Neutrophil (primary cell): ENCODE measurements around the gene LRRIQ1.

Experiments used
- H3K27ac ChIP-seq: fragments of 200-600 bp; sonication (generic); 2 replicates; pipeline ENCODE4 v1.5.1; 2016; ENCODE audit warnings: mild to moderate bottlenecking, moderate library complexity
- H3K27me3 ChIP-seq: fragments of 200-600 bp; sonication (generic); 2 replicates; pipeline ENCODE4 v1.6.0; 2016; ENCODE audit warnings: mild to moderate bottlenecking
- H3K36me3 ChIP-seq: fragments of 200-600 bp; sonication (generic); 2 replicates; pipeline ENCODE4 v1.5.1; 2017
- H3K4me1 ChIP-seq, 2 experiments: fragments of 200-600 bp in 1 of 2; sonication (generic) in 1 of 2; 1 replicate in 1 of 2; 2 replicates in 1 of 2; pipeline versions ENCODE4 v1.5.1 to v1.6.1; 2013 to 2016; ENCODE audit warnings: low read depth in 1 of 2, low read length in 1 of 2, mild to moderate bottlenecking in 1 of 2, moderate library complexity in 1 of 2; ENCODE audit not compliant: control insufficient read depth in 1 of 2, insufficient read depth in 1 of 2
- H3K4me3 ChIP-seq, 2 experiments: fragments of 200-600 bp in 1 of 2; sonication (generic) in 1 of 2; 1 replicate in 1 of 2; 2 replicates in 1 of 2; pipeline ENCODE4 v1.5.1; 2013 to 2016; ENCODE audit warnings: low read depth in 1 of 2, low read length in 1 of 2, mild to moderate bottlenecking in 1 of 2, moderate library complexity in 1 of 2
- H3K9me3 ChIP-seq: fragments of 200-600 bp; sonication (generic); 2 replicates; pipeline ENCODE4 v1.5.1; 2016
- CTCF ChIP-seq: fragments of 200-600 bp; sonication (generic); IDR thresholded peaks from 2 replicates; pipeline ENCODE4 v1.5.1; 2016; ENCODE audit warnings: antibody characterized with exemption

LRRIQ1 gene

GRCh38 chr12:85007836-85008235 is 28.3 kb upstream of the LRRIQ1 start:
- H3K4me3 ChIP-seq: no peak overlapping the region
- no peaks in the 10 kb centered on the region for H3K9me3 ChIP-seq
- no peak overlapping the region for H3K27ac ChIP-seq
- no peaks in the 10 kb centered on the region for H3K4me1 ChIP-seq
- no peaks in the 10 kb centered on the region for H3K27me3 ChIP-seq
- TF ChIP-seq CTCF: no peak
- H3K36me3 ChIP-seq: no peaks in the 10 kb centered on the region

- no peaks in the 10 kb centered on the region for H3K9me3 ChIP-seq
- H3K4me3 ChIP-seq: no peak overlapping the region
- no peak for TF ChIP-seq CTCF
- H3K27me3 ChIP-seq: no peaks in the 10 kb centered on the region
- H3K36me3 ChIP-seq: no peaks in the 10 kb centered on the region
- H3K27ac ChIP-seq: no peak overlapping the region
- no peaks in the 10 kb centered on the region for H3K4me1 ChIP-seq
Observed at GRCh38 chr12:85016413-85016812, 19.7 kb upstream of the LRRIQ1 start.

- TF ChIP-seq CTCF: no peak
- no peaks in the 10 kb centered on the region for H3K27me3 ChIP-seq
- H3K4me1 ChIP-seq: no peaks in the 10 kb centered on the region
- H3K9me3 ChIP-seq: no peaks in the 10 kb centered on the region
- no peaks in the 10 kb centered on the region for H3K36me3 ChIP-seq
- no peak overlapping the region for H3K27ac ChIP-seq
- H3K4me3 ChIP-seq: no peak overlapping the region
Observed at GRCh38 chr12:85017133-85017532, 19.0 kb upstream of the LRRIQ1 start.

GRCh38 chr12:85017618-85018017 is 18.5 kb upstream of the LRRIQ1 start:
- no peaks in the 10 kb centered on the region for H3K4me1 ChIP-seq
- H3K36me3 ChIP-seq: no peaks in the 10 kb centered on the region
- no peak overlapping the region for H3K4me3 ChIP-seq
- H3K9me3 ChIP-seq: no peaks in the 10 kb centered on the region
- H3K27ac ChIP-seq: no peak overlapping the region
- no peaks in the 10 kb centered on the region for H3K27me3 ChIP-seq
- no peak for TF ChIP-seq CTCF

GRCh38 chr12:85018098-85018497 is 18.1 kb upstream of the LRRIQ1 start:
- Histone ChIP-seq H3K36me3 (no peaks in the 10 kb centered on the region), H3K4me1 (no peaks in the 10 kb centered on the region), H3K4me3 (no peak overlapping the region), H3K9me3 (no peaks in the 10 kb centered on the region), H3K27ac (no peak overlapping the region), H3K27me3 (no peaks in the 10 kb centered on the region)
- no peak for TF ChIP-seq CTCF

- H3K36me3 ChIP-seq: no peaks in the 10 kb centered on the region
- no peak overlapping the region for H3K4me3 ChIP-seq
- no peaks in the 10 kb centered on the region for H3K27me3 ChIP-seq
- TF ChIP-seq CTCF: no peak
- H3K4me1 ChIP-seq: no peaks in the 10 kb centered on the region
- H3K9me3 ChIP-seq: no peaks in the 10 kb centered on the region
- H3K27ac ChIP-seq: no peak overlapping the region
Observed at GRCh38 chr12:85029456-85029855, 6.7 kb upstream of the LRRIQ1 start.
